Astrocyte (in vitro differentiated cells and primary cell): ENCODE data around the gene UNC80. TPM values are rescaled to one million over a fixed set of nuclear protein-coding genes. Genes with fewer than 3 reads are reported as not detected.

Experiments used
- DNase-seq: peaks from one replicate; pipeline ENCODE4 v3.0.0-alpha.2; 2010; ENCODE audit warnings: low read depth
- FAIRE-seq: peaks from 2 replicates; lab custom pipeline; 2011; peaks lifted over from hg19 to GRCh38; lab: Jason Lieb, UNC
- H2AFZ ChIP-seq: 2 replicates; pipeline ENCODE4 v1.6.0; 2012; ENCODE audit warnings: low read depth, low read length, inconsistent platforms
- H3K27ac ChIP-seq: 2 replicates; pipeline ENCODE4 v1.5.1; 2011; ENCODE audit warnings: low read depth, low read length, inconsistent platforms
- H3K27me3 ChIP-seq: 2 replicates; pipeline ENCODE4 v1.6.0; 2011; ENCODE audit warnings: low read length, inconsistent platforms; ENCODE audit not compliant: insufficient read depth
- H3K36me3 ChIP-seq: 2 replicates; pipeline ENCODE4 v1.5.1; 2011; ENCODE audit warnings: low read length, inconsistent platforms; ENCODE audit not compliant: insufficient read depth
- H3K4me1 ChIP-seq: 2 replicates; pipeline ENCODE4 v1.5.1; 2011; ENCODE audit warnings: low read length, inconsistent platforms; ENCODE audit not compliant: insufficient read depth
- H3K4me2 ChIP-seq: 2 replicates; pipeline ENCODE4 v1.6.0; 2012; ENCODE audit warnings: low read length, inconsistent platforms
- H3K4me3 ChIP-seq: 2 replicates; pipeline ENCODE4 v1.5.1; 2011; ENCODE audit warnings: low read depth, mild to moderate bottlenecking, low read length, inconsistent platforms; ENCODE audit not compliant: insufficient read depth
- H3K79me2 ChIP-seq: 2 replicates; pipeline ENCODE4 v1.6.0; 2012; ENCODE audit warnings: mild to moderate bottlenecking, low read length, inconsistent platforms; ENCODE audit not compliant: insufficient read depth
- H3K9ac ChIP-seq: 2 replicates; pipeline ENCODE4 v1.6.0; 2012; ENCODE audit warnings: mild to moderate bottlenecking, low read length, inconsistent platforms
- H3K9me3 ChIP-seq: 2 replicates; pipeline ENCODE4 v1.5.1; 2012; ENCODE audit warnings: low read depth, mild to moderate bottlenecking, low read length, inconsistent platforms; ENCODE audit not compliant: insufficient read depth
- H4K20me1 ChIP-seq: 2 replicates; pipeline ENCODE4 v1.6.0; 2012; ENCODE audit warnings: low read length, inconsistent platforms; ENCODE audit not compliant: insufficient read depth
- H3K27ac Mint-ChIP-seq: one replicate; pipeline ENCODE4 v1.8.0; 2021; ENCODE audit warnings: mild to moderate bottlenecking, mixed read lengths; ENCODE audit not compliant: unreplicated experiment
- H3K27me3 Mint-ChIP-seq: one replicate; pipeline ENCODE4 v1.8.0; 2021; ENCODE audit warnings: low read depth, mixed read lengths; ENCODE audit not compliant: unreplicated experiment
- H3K36me3 Mint-ChIP-seq: one replicate; pipeline ENCODE4 v1.8.0; 2021; ENCODE audit warnings: low read depth, mixed read lengths; ENCODE audit not compliant: unreplicated experiment
- H3K4me1 Mint-ChIP-seq: one replicate; pipeline ENCODE4 v1.8.0; 2021; ENCODE audit warnings: low read depth, mixed read lengths; ENCODE audit not compliant: unreplicated experiment
- H3K4me3 Mint-ChIP-seq: one replicate; pipeline ENCODE4 v1.8.0; 2021; ENCODE audit warnings: mild to moderate bottlenecking, moderate library complexity, mixed read lengths; ENCODE audit not compliant: unreplicated experiment
- H3K9me3 Mint-ChIP-seq: one replicate; pipeline ENCODE4 v1.8.0; 2021; ENCODE audit warnings: mild to moderate bottlenecking, mixed read lengths; ENCODE audit not compliant: unreplicated experiment
- EZH2 ChIP-seq: IDR thresholded peaks from 2 replicates; pipeline ENCODE4 v1.6.1; 2012; ENCODE audit warnings: mild to moderate bottlenecking, low read length, inconsistent platforms; ENCODE audit not compliant: insufficient read depth
- total RNA-seq: library from RNA; stranded (reverse); gene quantifications from 2 replicates; pipeline ENCODE4 v1.2.1, GENCODE V29; 2021
- TF ChIP-seq, protein P1 (sequence below): IDR thresholded peaks from 2 replicates; pipeline ENCODE4 v1.5.1; 2011; ENCODE audit warnings: low read depth, mild to moderate bottlenecking, inconsistent platforms, low read length, moderate library complexity; ENCODE audit not compliant: insufficient read depth

The UNC80 gene
- total RNA-seq, 1 donor from 2014 or later, result 0.27 TPM

DNA sequence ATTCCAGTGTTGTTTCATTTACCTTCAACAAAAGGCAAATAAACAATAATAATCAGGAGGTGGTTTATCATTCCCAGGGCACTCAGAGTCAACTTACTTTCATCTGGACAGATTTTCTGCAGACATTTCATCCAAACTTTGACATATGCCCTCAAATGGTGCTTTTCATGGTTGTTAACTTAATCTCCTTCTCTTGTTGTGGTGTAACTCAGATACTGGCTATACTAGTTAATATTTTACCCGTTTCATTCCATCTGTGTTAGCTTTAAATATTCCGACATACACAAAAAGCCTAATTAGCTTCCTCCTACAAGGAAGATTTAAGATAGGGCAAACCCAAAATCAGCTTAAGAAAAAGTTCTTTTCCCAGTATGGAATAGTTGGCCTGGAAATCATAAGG, 186.4 kb downstream of the UNC80 start:
- no peak overlapping the region for H3K9ac ChIP-seq
- no peak overlapping the region for H2AFZ ChIP-seq
- no peaks in the 10 kb centered on the region for H3K36me3 Mint-ChIP-seq
- H3K4me3 ChIP-seq, result no peak overlapping the region
- no peaks in the 10 kb centered on the region for H4K20me1 ChIP-seq
- no peak overlapping the region for H3K4me2 ChIP-seq
- H3K9me3 ChIP-seq, result no peaks in the 10 kb centered on the region
- H3K27me3 Mint-ChIP-seq, result no peaks in the 10 kb centered on the region
- no peak overlapping the region for H3K4me3 Mint-ChIP-seq
- TF ChIP-seq, protein P1, sequence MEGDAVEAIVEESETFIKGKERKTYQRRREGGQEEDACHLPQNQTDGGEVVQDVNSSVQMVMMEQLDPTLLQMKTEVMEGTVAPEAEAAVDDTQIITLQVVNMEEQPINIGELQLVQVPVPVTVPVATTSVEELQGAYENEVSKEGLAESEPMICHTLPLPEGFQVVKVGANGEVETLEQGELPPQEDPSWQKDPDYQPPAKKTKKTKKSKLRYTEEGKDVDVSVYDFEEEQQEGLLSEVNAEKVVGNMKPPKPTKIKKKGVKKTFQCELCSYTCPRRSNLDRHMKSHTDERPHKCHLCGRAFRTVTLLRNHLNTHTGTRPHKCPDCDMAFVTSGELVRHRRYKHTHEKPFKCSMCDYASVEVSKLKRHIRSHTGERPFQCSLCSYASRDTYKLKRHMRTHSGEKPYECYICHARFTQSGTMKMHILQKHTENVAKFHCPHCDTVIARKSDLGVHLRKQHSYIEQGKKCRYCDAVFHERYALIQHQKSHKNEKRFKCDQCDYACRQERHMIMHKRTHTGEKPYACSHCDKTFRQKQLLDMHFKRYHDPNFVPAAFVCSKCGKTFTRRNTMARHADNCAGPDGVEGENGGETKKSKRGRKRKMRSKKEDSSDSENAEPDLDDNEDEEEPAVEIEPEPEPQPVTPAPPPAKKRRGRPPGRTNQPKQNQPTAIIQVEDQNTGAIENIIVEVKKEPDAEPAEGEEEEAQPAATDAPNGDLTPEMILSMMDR, result no peak
- TF ChIP-seq EZH2, result no peak
- no peak for DNase-seq
- H3K79me2 ChIP-seq, result no peaks in the 10 kb centered on the region
- no peak overlapping the region for H3K27ac Mint-ChIP-seq
- H3K36me3 ChIP-seq, result no peaks in the 10 kb centered on the region
- FAIRE-seq, result no peak
- H3K27me3 ChIP-seq, result no peaks in the 10 kb centered on the region
- no peak overlapping the region for H3K27ac ChIP-seq
- peaks cover 7% of the 10 kb centered on the region for H3K4me1 ChIP-seq
- no peaks in the 10 kb centered on the region for H3K9me3 Mint-ChIP-seq
- peaks cover 8% of the 10 kb centered on the region for H3K4me1 Mint-ChIP-seq

DNA sequence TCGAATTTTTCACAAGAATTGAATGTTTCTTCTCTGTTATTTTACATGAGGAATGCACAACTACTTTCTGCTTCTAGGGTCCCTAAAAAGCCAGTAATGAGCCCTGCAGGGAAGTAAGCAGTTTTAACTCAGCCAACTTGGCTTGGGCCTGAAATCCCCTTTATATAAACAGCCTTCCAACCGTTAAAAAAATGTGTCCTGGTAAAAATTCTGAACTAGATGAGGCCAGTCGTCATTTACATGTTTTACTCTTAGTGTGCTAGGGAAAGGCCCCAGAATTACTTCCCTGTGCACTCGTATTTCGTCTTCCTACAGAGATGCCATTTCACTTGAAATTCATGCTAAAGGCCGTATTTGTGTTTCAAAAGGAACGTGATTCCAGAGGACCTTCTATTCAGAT, 188.4 kb downstream of the UNC80 start:
- Histone ChIP-seq H3K9me3 (no peaks in the 10 kb centered on the region), H3K4me1 (peaks cover 7% of the 10 kb centered on the region), H3K9ac (no peak overlapping the region), H3K79me2 (no peaks in the 10 kb centered on the region), H3K4me3 (no peak overlapping the region), H3K27ac (no peak overlapping the region), H4K20me1 (no peaks in the 10 kb centered on the region), H3K36me3 (no peaks in the 10 kb centered on the region), H3K27me3 (no peaks in the 10 kb centered on the region), H2AFZ (no peak overlapping the region), H3K4me2 (no peak overlapping the region)
- no peak for FAIRE-seq
- no peak overlapping the region for H3K4me3 Mint-ChIP-seq
- no peak overlapping the region for H3K27ac Mint-ChIP-seq
- no peaks in the 10 kb centered on the region for H3K9me3 Mint-ChIP-seq
- TF ChIP-seq, protein P1, result no peak
- no peak for TF ChIP-seq EZH2
- H3K36me3 Mint-ChIP-seq, result no peaks in the 10 kb centered on the region
- H3K4me1 Mint-ChIP-seq, result peaks cover 8% of the 10 kb centered on the region
- H3K27me3 Mint-ChIP-seq, result no peaks in the 10 kb centered on the region
- DNase-seq, result no peak

DNA sequence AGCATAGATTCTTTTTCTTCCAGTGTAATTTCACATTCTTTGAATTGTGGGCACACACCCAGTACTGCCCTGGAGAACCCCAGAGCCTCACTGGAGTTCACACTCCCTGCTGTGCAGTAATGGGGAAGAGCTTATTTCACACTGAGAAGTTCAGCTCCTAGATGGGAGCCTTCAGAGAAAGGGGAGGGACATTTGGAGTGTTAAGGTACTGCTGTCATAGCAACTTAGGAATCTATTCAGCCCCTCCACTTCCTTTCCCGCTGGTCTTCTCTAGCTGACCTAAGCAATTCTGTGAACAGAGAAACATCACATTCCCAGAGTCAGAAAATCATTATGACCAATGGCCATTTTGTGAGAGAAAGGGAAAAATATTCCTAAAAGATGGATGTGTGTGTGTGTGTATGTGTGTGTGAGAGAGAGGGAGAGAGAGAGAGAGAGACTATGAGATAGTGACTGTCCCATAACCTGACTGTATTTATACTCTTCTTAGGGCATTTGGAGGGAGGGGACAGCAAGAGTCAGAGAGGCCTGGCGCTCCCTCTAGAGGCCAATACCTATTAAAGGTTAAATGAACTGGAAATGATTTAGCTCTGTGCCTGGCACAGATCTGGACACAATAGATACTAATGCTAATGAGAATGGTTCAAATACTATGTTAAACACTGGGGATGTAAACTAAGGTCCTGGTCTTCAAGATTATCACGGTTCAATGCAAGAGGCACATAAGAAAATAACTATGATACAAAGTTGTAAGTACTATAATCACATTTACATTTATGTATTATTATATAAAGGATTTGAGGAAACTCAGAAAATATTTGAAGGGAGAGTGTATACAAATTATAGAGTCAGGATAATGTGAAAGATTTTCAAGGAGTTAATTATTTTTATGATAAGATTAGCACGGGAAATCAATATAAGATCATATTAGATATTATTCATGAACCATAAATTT, 189.3 kb downstream of the UNC80 start:
- Histone ChIP-seq H3K27me3 (no peaks in the 10 kb centered on the region), H3K79me2 (no peaks in the 10 kb centered on the region), H3K9ac (peak overlapping the region; percentile 21), H3K9me3 (no peaks in the 10 kb centered on the region), H2AFZ (peak overlapping the region; percentile 43), H3K4me1 (peaks cover 7% of the 10 kb centered on the region), H3K4me3 (no peak overlapping the region), H4K20me1 (no peaks in the 10 kb centered on the region), H3K4me2 (peak overlapping the region; percentile 19), H3K27ac (no peak overlapping the region), H3K36me3 (no peaks in the 10 kb centered on the region)
- Mint-ChIP-seq H3K36me3 (no peaks in the 10 kb centered on the region), H3K4me1 (peaks cover 8% of the 10 kb centered on the region), H3K27me3 (no peaks in the 10 kb centered on the region), H3K4me3 (peak overlapping the region; percentile 1), H3K27ac (peak overlapping the region; percentile 87), H3K9me3 (no peaks in the 10 kb centered on the region)
- FAIRE-seq (no peak), DNase-seq (peak; percentile 47)
- TF ChIP-seq, protein P1, result peak; percentile 72
- TF ChIP-seq EZH2, result no peak
